A549 (cell line): ENCODE measurements around the gene PARD3B.

Source experiments
- BHLHE40 ChIP-seq: IDR thresholded peaks from 2 replicates; pipeline ENCODE4 v1.6.1; 2012; ENCODE audit warnings: low read depth, low read length, inconsistent platforms
- CTCF ChIP-seq: fragments of >200 bp; sonication (Bioruptor Twin); formaldehyde crosslinking; IDR thresholded peaks from 3 replicates; pipeline ENCODE4 v1.5.1; 2016
- JUN ChIP-seq, 2 experiments: fragments of >200 bp; sonication (Bioruptor Twin); formaldehyde crosslinking; IDR thresholded peaks; 2 replicates in 1 of 2; 3 replicates in 1 of 2; pipeline ENCODE4 v1.6.1; 2016 to 2017
- POLR2A ChIP-seq: IDR thresholded peaks from 2 replicates; pipeline ENCODE4 v1.6.1; 2012; ENCODE audit warnings: mild to moderate bottlenecking, low read length

DNA sequence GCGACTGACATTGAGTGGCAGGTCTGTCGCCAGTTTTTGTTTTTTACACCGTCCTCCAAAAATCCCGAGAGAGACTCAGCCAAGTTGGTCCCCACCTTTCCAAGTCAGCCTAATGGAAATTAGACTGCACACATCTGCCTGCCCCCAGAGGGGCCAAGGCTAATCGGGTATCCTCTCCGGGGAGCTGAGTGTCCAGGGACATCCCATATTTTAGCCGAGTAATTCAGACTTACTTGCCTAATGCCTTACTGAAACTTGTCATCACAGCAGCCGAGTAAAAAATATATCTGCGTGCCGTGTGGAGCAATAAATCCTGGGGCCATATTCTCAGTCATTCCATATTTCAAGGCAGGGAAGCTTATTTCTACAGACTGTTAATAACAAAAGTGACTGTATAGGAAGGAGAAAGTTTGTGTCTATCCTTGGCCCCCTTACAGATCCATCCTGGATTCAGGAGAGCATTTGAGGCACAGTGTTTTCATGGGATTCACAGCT lies 1098.2 kb downstream of the PARD3B start:
- TF ChIP-seq BHLHE40: no peak
- no peak for TF ChIP-seq JUN (IDR thresholded peaks at IDR 0.05)
- TF ChIP-seq POLR2A: no peak
- TF ChIP-seq CTCF: no peak
